K562 (cell line): Measurements from ENCODE around the gene HOXB8. TPM values are rescaled to one million over a fixed set of nuclear protein-coding genes. Genes with fewer than 3 reads are reported as not detected.

Source experiments
- ATAC-seq: fragments of 200-7000 bp; cut with Tn5 transposase; 3 replicates; pipeline ENCODE4 v1.9.1; 2020; ENCODE audit warnings: moderate library complexity
- BruUV-seq: library from RNA; stranded (reverse); fragments of 400-500 nt; replicated peaks from 2 replicates; lab custom pipeline; 2021; lab: Mats Ljungman, UMichigan
- CTCF ChIA-PET: fragments of 300-600 bp; formaldehyde crosslinking; extraction: SDS; loops from one replicate; lab custom pipeline; 2021; ENCODE audit warnings: low intra/inter-chr PET ratio; lab: Yijun Ruan, JAX
- POLR2A ChIA-PET: fragments of 300-600, 350-650 bp; sonication (Branson Sonifier 250); formaldehyde crosslinking; extraction: SDS; loops from one replicate; lab custom pipeline; 2021; ENCODE audit warnings: antibody characterized with exemption, inconsistent platforms; lab: Yijun Ruan, JAX
- DNase-seq, 4 experiments: peaks; one replicate each; pipeline versions ENCODE4 v3.0.0 to v3.0.0-alpha.2; 2011 to 2018; ENCODE audit warnings: low spot score in 3 of 4, mixed read lengths in 3 of 4; ENCODE audit errors: extremely low read depth in 1 of 4
- FAIRE-seq: peaks from 2 replicates; lab custom pipeline; 2011; peaks lifted over from hg19 to GRCh38; lab: Jason Lieb, UNC
- H2AFZ ChIP-seq: 2 replicates; pipeline ENCODE4 v1.6.0; 2011; ENCODE audit warnings: low read depth, low read length, control low read depth, inconsistent platforms
- H3K27ac ChIP-seq: fragments of 200-600 bp; 3 replicates; pipeline ENCODE4 v1.8.0; 2011; ENCODE audit warnings: low read depth, mild to moderate bottlenecking, control low read depth, inconsistent platforms, low read length, moderate library complexity, mixed read lengths; ENCODE audit errors: extremely low read depth
- H3K27me3 ChIP-seq, 2 experiments: fragments of 300-600 bp in 1 of 2; 2 replicates in 1 of 2; 3 replicates in 1 of 2; pipeline versions ENCODE4 v1.6.0 to v1.8.0; 2011; ENCODE audit warnings: inconsistent platforms in 2 of 2, low read length in 2 of 2, mild to moderate bottlenecking in 1 of 2, mixed read lengths in 1 of 2, moderate library complexity in 1 of 2; ENCODE audit not compliant: control insufficient read depth in 2 of 2, insufficient read depth in 2 of 2
- H3K36me3 ChIP-seq: fragments of 300-600 bp; 3 replicates; pipeline ENCODE4 v1.8.0; 2011; ENCODE audit warnings: mild to moderate bottlenecking, low read length, inconsistent platforms; ENCODE audit not compliant: control insufficient read depth, insufficient read depth
- H3K4me1 ChIP-seq, 2 experiments: fragments of 200-600 bp in 1 of 2; replicated peaks in 1 of 2; 2 replicates in 1 of 2; 3 replicates in 1 of 2; pipeline versions ENCODE4 v1.5.1 to v1.8.0; 2011; ENCODE audit warnings: inconsistent platforms in 2 of 2, low read length in 2 of 2, mild to moderate bottlenecking in 1 of 2, mixed read lengths in 1 of 2, moderate library complexity in 1 of 2; ENCODE audit not compliant: control insufficient read depth in 2 of 2, insufficient read depth in 2 of 2
- H3K4me2 ChIP-seq: 2 replicates; pipeline ENCODE4 v1.6.1; 2011; ENCODE audit warnings: low read length, control low read depth, inconsistent platforms, mixed read lengths; ENCODE audit not compliant: insufficient read depth
- H3K4me3 ChIP-seq: fragments of 200-600 bp; sonication (generic), shearing (Covaris generic); 2 replicates; pipeline ENCODE4 v1.5.1; 2016; ENCODE audit warnings: control low read depth, inconsistent platforms
- H3K79me2 ChIP-seq: fragments of 200-600 bp; 3 replicates; pipeline ENCODE4 v1.8.0; 2011; ENCODE audit warnings: low read length, inconsistent platforms; ENCODE audit not compliant: control insufficient read depth, insufficient read depth
- H3K9ac ChIP-seq, 2 experiments: 2 replicates each; pipeline versions ENCODE4 v1.6.0 to v1.6.1; 2011; ENCODE audit warnings: low read depth in 2 of 2, low read length in 2 of 2, control low read depth in 1 of 2, inconsistent platforms in 1 of 2, mild to moderate bottlenecking in 1 of 2, mixed read lengths in 1 of 2; ENCODE audit not compliant: insufficient read depth in 1 of 2
- H3K9me1 ChIP-seq: one replicate; pipeline ENCODE4 v1.6.0; 2011; ENCODE audit warnings: inconsistent platforms, mild to moderate bottlenecking, low read length, moderate library complexity; ENCODE audit not compliant: control insufficient read depth, insufficient read depth
- H3K9me3 ChIP-seq: replicated peaks from 2 replicates; pipeline ENCODE4 v1.5.1; 2011; ENCODE audit warnings: low read depth, low read length, inconsistent platforms; ENCODE audit not compliant: control insufficient read depth, insufficient read depth
- H4K20me1 ChIP-seq: replicated peaks from 2 replicates; pipeline ENCODE4 v1.6.1; 2011; ENCODE audit warnings: low read length, inconsistent platforms, mixed read lengths; ENCODE audit not compliant: control insufficient read depth, insufficient read depth
- CEBPB ChIP-seq: fragments of 450-650 bp; IDR thresholded peaks from 2 replicates; pipeline ENCODE4 v1.6.1; 2016; ENCODE audit warnings: missing genetic modification characterization, missing compliant biosample characterization
- CTCFL ChIP-seq: IDR thresholded peaks from 2 replicates; pipeline ENCODE4 v1.6.1; 2011; ENCODE audit warnings: borderline replicate concordance, low read depth, mild to moderate bottlenecking, moderate library complexity, low read length; ENCODE audit not compliant: insufficient read depth, poor library complexity, severe bottlenecking
- MITF ChIP-seq: IDR thresholded peaks from 2 replicates; pipeline ENCODE4 v1.6.1; 2014; ENCODE audit warnings: antibody characterized with exemption
- POLR2G ChIP-seq: fragments of 200-400 bp; formaldehyde crosslinking; IDR thresholded peaks from 2 replicates; pipeline ENCODE4 v1.6.1; 2017; ENCODE audit warnings: low read depth, mild to moderate bottlenecking, antibody characterized with exemption, low read length, moderate library complexity
- ZBTB12 ChIP-seq: fragments of 250-450 bp; sonication (Bioruptor Pico); IDR thresholded peaks from 2 replicates; pipeline ENCODE4 v1.4.0; 2020
- ZBTB33 ChIP-seq: sonication (generic); formaldehyde crosslinking; IDR thresholded peaks from 2 replicates; pipeline ENCODE4 v1.8.1; 2023; ENCODE audit warnings: mild to moderate bottlenecking, missing genetic modification reagents
- WGBS: fragments of 100-300 bp; shearing (Covaris generic); methylation state at CpG from one replicate; pipeline ENCODE4 v1.1.6; 2016; ENCODE audit warnings: low coverage, mixed read lengths; ENCODE audit not compliant: insufficient coverage; ENCODE audit errors: missing lambda C conversion rate; 5-methylcytosine and 5-hydroxymethylcytosine counted together
- in situ Hi-C: fragments of 300-500 bp; cut with MboI; formaldehyde crosslinking; loops from 4 replicates; pipeline ENCODE4 v1.15.0; 2018; ENCODE audit warnings: inconsistent platforms, mixed read lengths
- intact Hi-C: fragments of 100-400 bp; cut with micrococcal nuclease; formaldehyde crosslinking; loops from 2 replicates; pipeline ENCODE4 v1.14.2; 2022
- polyA plus RNA-seq, 8 experiments: library from polyadenylated mRNA; depleted of rRNA in 4 of 8; stranded (reverse) in 5 of 8; unstranded in 3 of 8; fragments of >200 nt; fragmentation: Nextera tagmentation in 2 of 8; fragmentation: Illumina TruSeq in 1 of 8; extraction: Ambion mirVana in 2 of 8; extraction: Trizol in 1 of 8; gene quantifications; 2 replicates each; pipeline versions ENCODE4 v1.2.1 to v1.2.3, GENCODE V29; 2011 to 2014; ENCODE audit warnings: inconsistent platforms in 1 of 8, missing spikeins in 1 of 8
- total RNA-seq, 7 experiments: library from RNA; depleted of rRNA in 6 of 7; stranded (reverse); fragments of >200 nt in 6 of 7; fragmentation: Illumina TruSeq in 2 of 7; extraction: Trizol in 2 of 7; gene quantifications; 2 replicates each; pipeline versions ENCODE4 v1.2.1 to v1.2.3, GENCODE V29; 2011 to 2021; ENCODE audit warnings: low replicate concordance in 1 of 7

Gene HOXB8
- total and polyA plus RNA-seq, 9 of the 15 experiments (the other 6 are each of a cell fraction or from before 2014, with no cell fraction given) = 0.52 to 23.8 (median 3.6) TPM

GRCh38 chr17:48642843-48643696, 28.0 kb upstream of the HOXB8 start (continued):
- no peak for TF ChIP-seq CTCFL
- TF ChIP-seq CEBPB = no peak
- TF ChIP-seq MITF = no peak
- TF ChIP-seq, all 486 proteins: peak for 0

GRCh38 chr17:48642059-48642842, 27.2 kb upstream of the HOXB8 start:
- Histone ChIP-seq H3K36me3 (no peaks in the 10 kb centered on the region), H3K9me1 (peaks cover 4% of the 10 kb centered on the region), H3K9me3 (no peaks in the 10 kb centered on the region), H2AFZ (no peak overlapping the region), H3K79me2 (peaks cover 39% of the 10 kb centered on the region), H3K4me3 (no peak overlapping the region), H3K9ac (no peak overlapping the region), H3K4me1 (peaks cover 24 to 41% of the 10 kb centered on the region in 2 experiments; a peak in 4 of 5 replicates), H3K4me2 (no peak overlapping the region), H3K27ac (no peak overlapping the region), H3K27me3 (no peaks in the 10 kb centered on the region), H4K20me1 (no peaks in the 10 kb centered on the region)
- FAIRE-seq = no peak
- POLR2A ChIA-PET = interaction anchor here (0.8 to 5.1 kb wide), 3 partner anchors 13 to 19 kb away, joined by 3 to 14 read pairs (median 5); partner anchors contain the start of gene HOXB9
- no peak for DNase-seq
- intact Hi-C loops = no loop called here
- in situ Hi-C loops = no loop called here
- 90% methylated on average over 31 of the region's 58 CpGs for WGBS
- CTCF ChIA-PET = no interaction called here
- ATAC-seq = no peak
- no TSS peak for BruUV-seq
- no peak for TF ChIP-seq ZBTB12 (CRISPR knock-in tag)
- 0 out of 2 replicates have a peak, but pooled peaks have one; percentile 19 for TF ChIP-seq POLR2G
- 0 out of 2 replicates have a peak, but pooled peaks have one; percentile 5 for TF ChIP-seq ZBTB33
